K562 (cell line): ENCODE measurements around the gene TRPM8.

ENCODE experiments used
- DDX20 ChIP-seq: fragments of 450-650 bp; IDR thresholded peaks from 2 replicates; pipeline ENCODE4 v1.6.1; 2016; ENCODE audit warnings: missing genetic modification characterization, low read depth, mild to moderate bottlenecking, missing compliant biosample characterization, moderate library complexity
- NR2C1 ChIP-seq, 2 experiments: fragments of 450-650 bp; IDR thresholded peaks; 2 replicates each; pipeline ENCODE4 v1.6.1; 2017; ENCODE audit warnings: mild to moderate bottlenecking in 2 of 2, antibody characterized with exemption in 1 of 2, inconsistent platforms in 1 of 2, missing compliant biosample characterization in 1 of 2, missing genetic modification characterization in 1 of 2
- TF ChIP-seq, protein P1 (sequence below), 3 experiments: IDR thresholded peaks in 2 of 3; conservative IDR thresholded peaks in 1 of 3; 2 replicates each; pipeline ENCODE4 v1.5.1; 2011 to 2012; ENCODE audit warnings: low read length in 3 of 3, mild to moderate bottlenecking in 3 of 3, control low read depth in 2 of 3, improper control_type of control experiment in 1 of 3, inconsistent platforms in 1 of 3, low read depth in 1 of 3, mixed read lengths in 1 of 3, moderate library complexity in 1 of 3; ENCODE audit not compliant: insufficient read depth in 2 of 3

DNA sequence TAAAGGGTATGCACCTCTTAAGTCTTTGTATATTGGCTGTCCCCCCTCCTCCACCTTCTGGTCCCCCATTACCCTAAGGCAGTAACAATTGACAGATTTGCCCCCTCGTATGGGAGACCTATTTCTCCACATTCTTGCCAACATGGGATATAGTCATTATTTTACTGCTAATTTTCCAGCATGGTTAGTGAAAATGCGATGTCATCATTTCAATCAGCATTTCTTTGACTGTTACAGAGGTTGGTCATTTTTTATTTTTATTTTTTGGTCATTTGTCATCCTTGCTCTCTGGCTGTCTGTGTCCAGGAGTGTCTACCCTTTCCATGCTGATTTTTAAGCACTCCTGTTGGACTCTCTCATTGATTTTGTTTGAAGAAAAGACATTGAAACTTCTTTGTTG, 88.0 kb downstream of the TRPM8 start:
- TF ChIP-seq, protein P1, sequence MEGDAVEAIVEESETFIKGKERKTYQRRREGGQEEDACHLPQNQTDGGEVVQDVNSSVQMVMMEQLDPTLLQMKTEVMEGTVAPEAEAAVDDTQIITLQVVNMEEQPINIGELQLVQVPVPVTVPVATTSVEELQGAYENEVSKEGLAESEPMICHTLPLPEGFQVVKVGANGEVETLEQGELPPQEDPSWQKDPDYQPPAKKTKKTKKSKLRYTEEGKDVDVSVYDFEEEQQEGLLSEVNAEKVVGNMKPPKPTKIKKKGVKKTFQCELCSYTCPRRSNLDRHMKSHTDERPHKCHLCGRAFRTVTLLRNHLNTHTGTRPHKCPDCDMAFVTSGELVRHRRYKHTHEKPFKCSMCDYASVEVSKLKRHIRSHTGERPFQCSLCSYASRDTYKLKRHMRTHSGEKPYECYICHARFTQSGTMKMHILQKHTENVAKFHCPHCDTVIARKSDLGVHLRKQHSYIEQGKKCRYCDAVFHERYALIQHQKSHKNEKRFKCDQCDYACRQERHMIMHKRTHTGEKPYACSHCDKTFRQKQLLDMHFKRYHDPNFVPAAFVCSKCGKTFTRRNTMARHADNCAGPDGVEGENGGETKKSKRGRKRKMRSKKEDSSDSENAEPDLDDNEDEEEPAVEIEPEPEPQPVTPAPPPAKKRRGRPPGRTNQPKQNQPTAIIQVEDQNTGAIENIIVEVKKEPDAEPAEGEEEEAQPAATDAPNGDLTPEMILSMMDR (IDR thresholded peaks at IDR 0.05 in 2 of 3, conservative IDR thresholded peaks at IDR 0.05 in 1 of 3; ENCODE audit: insufficient read depth in 2 of 3, low read depth in 1 of 3, low read length in 3 of 3) = no peak
- TF ChIP-seq DDX20 (no peak), NR2C1 (IDR thresholded peaks at IDR 0.05) (no peak), NR2C1 (tag; IDR thresholded peaks at IDR 0.05) (no peak)
